Adrenal gland (tissue), 12 donors: ENCODE measurements around the gene TAOK2. TPM values are rescaled to one million over a fixed set of nuclear protein-coding genes. Genes with fewer than 3 reads are reported as not detected.
"Not testable (repeated sequence)": the region's sequence is repeated elsewhere in the genome, so short reads cannot be mapped to it uniquely, and the experiment has no call there.

Experiments
- DNase-seq, 7 donors: peaks; one replicate each; pipeline ENCODE4 v3.0.0-alpha.2; 2019 to 2020
- H3K27ac ChIP-seq, 5 donors: fragments of 200-600 bp; sonication (generic) in 4 of 5; 1 replicate in 3 of 5; 2 replicates in 2 of 5; pipeline versions ENCODE4 v1.5.1 to v1.8.0; 2016 to 2020; ENCODE audit warnings: mild to moderate bottlenecking in 1 of 5
- H3K27me3 ChIP-seq: fragments of 200-600 bp; 2 replicates; pipeline ENCODE4 v1.8.0; 2021
- H3K36me3 ChIP-seq, 2 donors: fragments of 200-600 bp; replicated peaks in 1 of 2; 1 replicate in 1 of 2; 2 replicates in 1 of 2; pipeline versions ENCODE4 v1.5.1 to v1.8.0; 2018 to 2022
- H3K4me1 ChIP-seq, 2 donors: fragments of 200-600 bp; replicated peaks in 1 of 2; 1 replicate in 1 of 2; 2 replicates in 1 of 2; pipeline versions ENCODE4 v1.5.1 to v1.8.0; 2018 to 2021
- H3K4me3 ChIP-seq, 4 donors: fragments of 200-600 bp; sonication (generic) in 3 of 4; one replicate each; pipeline ENCODE4 v1.5.1; 2016 to 2018
- H3K9me3 ChIP-seq, 3 donors: fragments of 200-600 bp; sonication (generic) in 1 of 3; replicated peaks in 1 of 3; 1 replicate in 2 of 3; 2 replicates in 1 of 3; pipeline versions ENCODE4 v1.5.1 to v1.8.0; 2016 to 2021
- POLR2A ChIP-seq, 2 donors: fragments of 450-650 bp; IDR thresholded peaks; one replicate each; pipeline ENCODE4 v1.6.1; 2017; ENCODE audit warnings: antibody characterized with exemption in 2 of 2, mild to moderate bottlenecking in 2 of 2, moderate library complexity in 1 of 2
- WGBS, 4 donors: extraction: QIAGEN DNeasy Blood & Tissue Kit in 2 of 4; methylation state at CpG; one replicate each; pipeline versions ENCODE4 v1.1.5 to v1.1.7; 2013 to 2017; 5-methylcytosine and 5-hydroxymethylcytosine counted together
- intact Hi-C, 2 donors: fragments of 100-400 bp; cut with DNase I; formaldehyde crosslinking; loops; one replicate each; pipeline versions ENCODE4 v1.14.1 to v1.15.0; 2022 to 2023
- polyA plus RNA-seq, 3 donors: library from polyadenylated mRNA; stranded (reverse); fragments of 200-250 nt in 2 of 3; fragments of 350-450 nt in 1 of 3; fragmentation: Illumina TruSeq in 1 of 3; extraction: RNeasy Lipid Tissue Mini Kit (QIAGEN cat#74804) in 1 of 3; gene quantifications; one replicate each; pipeline ENCODE4 v1.2.3, GENCODE V29; 2013 to 2014
- total RNA-seq, 9 donors: library from RNA; depleted of rRNA in 4 of 9; stranded (reverse); fragments of >200 nt in 4 of 9; fragments of 120-200 nt in 1 of 9; fragmentation: NEBNext Ultra II Directional in 1 of 9; extraction: Animal tissue kit (Norgen Biotek cat#: 25700) in 1 of 9; gene quantifications; one replicate each; pipeline versions ENCODE4 v1.1.0 to v1.2.4, GENCODE V29; 2013 to 2023
- TF ChIP-seq, protein P1 (sequence below), 6 experiments: fragments of 450-650 bp in 4 of 6; fragments of 200-600 bp in 2 of 6; sonication (generic) in 1 of 6; IDR thresholded peaks; 1 replicate in 5 of 6; 2 replicates in 1 of 6; pipeline versions ENCODE4 v1.5.1 to v1.8.0; 2016 to 2021; ENCODE audit warnings: antibody characterized with exemption in 6 of 6, mild to moderate bottlenecking in 2 of 6, moderate library complexity in 1 of 6
- donor health status: healthy with polysubstance abuse.
- donor health status: Bipolar disorder and iron deficiency.
- donor health status: DM: yes; HTN: yes; CAD: no.
- donor health status: DM: no; HTN: no; CAD: no.
- donor health status: DM: no; HTN: no; CAD: no.
- donor health status: DM: yes; HTN: yes; CAD: no.

The TAOK2 gene
- total and polyA plus RNA-seq, 12 donors: 36.6 to 135 (median 72.3) TPM

DNA sequence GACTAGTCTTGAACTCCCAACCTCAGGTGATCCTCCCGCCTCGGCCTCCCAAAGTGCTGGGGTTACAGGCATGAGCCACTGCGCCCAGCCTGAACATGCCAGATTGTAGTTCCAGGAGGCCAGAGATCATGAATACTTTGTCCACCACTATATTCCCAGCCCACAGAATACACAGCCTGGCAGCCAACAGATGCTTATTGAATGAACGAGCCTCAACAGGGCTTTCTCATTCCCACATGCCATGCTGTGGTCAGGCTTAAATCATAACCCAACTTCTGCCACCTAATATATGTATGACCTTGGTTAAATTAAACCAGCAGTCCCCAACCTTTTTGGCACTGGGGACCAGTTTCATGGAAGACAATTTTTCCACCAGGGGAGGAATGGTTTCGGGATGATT, 14.9 kb upstream of the TAOK2 start:
- Histone ChIP-seq H3K27me3 (no peaks in the 10 kb centered on the region), H3K36me3 (no peaks in the 10 kb centered on the region), H3K4me3 (no peak overlapping the region), H3K9me3 (no peaks in the 10 kb centered on the region), H3K27ac (no peak overlapping the region), H3K4me1 (peaks cover 10 to 17% of the 10 kb centered on the region in 2 donors)
- 89 to 94% (median 92%) methylated on average over 5 of the region's 5 CpGs for WGBS, 4 donors
- TF ChIP-seq POLR2A (IDR thresholded peaks at IDR 0.05): no peak
- TF ChIP-seq, protein P1, sequence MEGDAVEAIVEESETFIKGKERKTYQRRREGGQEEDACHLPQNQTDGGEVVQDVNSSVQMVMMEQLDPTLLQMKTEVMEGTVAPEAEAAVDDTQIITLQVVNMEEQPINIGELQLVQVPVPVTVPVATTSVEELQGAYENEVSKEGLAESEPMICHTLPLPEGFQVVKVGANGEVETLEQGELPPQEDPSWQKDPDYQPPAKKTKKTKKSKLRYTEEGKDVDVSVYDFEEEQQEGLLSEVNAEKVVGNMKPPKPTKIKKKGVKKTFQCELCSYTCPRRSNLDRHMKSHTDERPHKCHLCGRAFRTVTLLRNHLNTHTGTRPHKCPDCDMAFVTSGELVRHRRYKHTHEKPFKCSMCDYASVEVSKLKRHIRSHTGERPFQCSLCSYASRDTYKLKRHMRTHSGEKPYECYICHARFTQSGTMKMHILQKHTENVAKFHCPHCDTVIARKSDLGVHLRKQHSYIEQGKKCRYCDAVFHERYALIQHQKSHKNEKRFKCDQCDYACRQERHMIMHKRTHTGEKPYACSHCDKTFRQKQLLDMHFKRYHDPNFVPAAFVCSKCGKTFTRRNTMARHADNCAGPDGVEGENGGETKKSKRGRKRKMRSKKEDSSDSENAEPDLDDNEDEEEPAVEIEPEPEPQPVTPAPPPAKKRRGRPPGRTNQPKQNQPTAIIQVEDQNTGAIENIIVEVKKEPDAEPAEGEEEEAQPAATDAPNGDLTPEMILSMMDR (IDR thresholded peaks at IDR 0.05): no peak
- no peak for DNase-seq
- intact Hi-C loops: no loop called here

DNA sequence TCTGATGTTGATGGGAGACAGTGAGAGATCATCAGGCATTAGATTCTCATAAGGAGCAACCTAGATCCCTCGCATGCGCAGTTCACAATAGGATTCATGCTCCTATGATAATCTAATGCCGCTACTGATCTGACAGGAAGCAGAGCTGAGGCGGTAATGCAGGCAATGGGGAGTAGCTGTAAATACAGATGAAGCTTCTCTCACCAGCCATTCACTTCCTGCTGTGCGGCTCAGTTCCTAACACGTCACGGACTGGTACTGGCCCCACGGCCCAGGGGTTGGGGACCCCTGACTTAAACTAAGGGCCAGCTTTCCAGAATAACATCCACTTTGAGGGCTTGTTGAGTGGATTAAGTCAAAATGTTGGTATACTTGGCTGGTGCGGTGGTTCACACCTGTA, 14.4 kb upstream of the TAOK2 start:
- TF ChIP-seq, protein P1 (IDR thresholded peaks at IDR 0.05): no peak
- no peak for TF ChIP-seq POLR2A (IDR thresholded peaks at IDR 0.05)

DNA sequence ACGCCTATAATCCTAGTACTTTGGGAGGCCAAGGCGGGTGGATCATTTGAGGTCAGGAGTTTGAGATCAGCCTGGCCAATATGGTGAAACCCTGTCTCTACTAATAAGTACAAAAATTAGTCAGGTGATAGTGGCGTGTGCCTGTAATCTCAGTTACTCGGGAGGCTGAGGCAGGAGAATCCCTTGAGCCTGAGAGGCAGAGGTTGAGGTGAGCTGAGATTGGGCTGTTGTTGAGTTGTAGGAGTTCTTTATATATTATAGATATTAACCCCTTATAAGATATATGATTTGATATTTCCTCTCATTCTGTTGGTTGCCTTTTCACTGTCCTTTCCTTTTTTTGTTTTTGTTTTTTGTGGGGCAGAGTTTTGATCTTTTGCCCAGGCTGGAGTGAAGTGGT, 13.8 kb upstream of the TAOK2 start:
- H3K4me3 ChIP-seq, H3K27ac ChIP-seq, H3K9me3 ChIP-seq, H3K27me3 ChIP-seq, H3K36me3 ChIP-seq, DNase-seq, intact Hi-C loops: not testable (repeated sequence)
- WGBS, 4 donors: 77 to 88% (median 85%) methylated on average over 4 of the region's 4 CpGs
- peaks cover 10 to 27% of the 10 kb centered on the region in 2 donors for H3K4me1 ChIP-seq

More for the DNA sequence above, 14.4 kb upstream of the TAOK2 start:
- Histone ChIP-seq H3K27ac (no peak overlapping the region), H3K27me3 (no peaks in the 10 kb centered on the region), H3K4me3 (no peak overlapping the region), H3K36me3 (no peaks in the 10 kb centered on the region), H3K9me3 (no peaks in the 10 kb centered on the region), H3K4me1 (peaks cover 10 to 21% of the 10 kb centered on the region in 2 donors)
- DNase-seq: no peak
- WGBS, 4 donors: 85 to 94% (median 91%) methylated on average over 7 to 9 of the region's 9 CpGs
- intact Hi-C loops: no loop called here

DNA sequence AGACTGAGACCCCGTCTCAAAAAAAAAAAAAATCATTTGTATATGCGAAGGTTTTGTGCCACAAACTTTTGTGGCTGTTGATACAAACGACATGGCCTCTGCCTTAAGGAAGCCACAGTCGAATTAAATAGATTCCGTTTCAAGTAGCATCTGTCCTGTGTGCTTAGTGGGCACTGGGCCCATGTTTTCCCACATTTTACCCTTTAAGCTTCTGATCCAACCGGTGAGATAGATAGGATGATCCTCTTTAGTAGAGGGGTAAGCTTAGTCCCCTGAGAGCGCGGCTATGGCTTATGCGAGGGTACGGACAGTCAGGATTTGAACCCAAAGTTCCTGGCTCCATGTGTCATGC, 12.6 kb upstream of the TAOK2 start:
- 56 to 81% (median 66%) methylated on average over 7 to 10 of the region's 10 CpGs for WGBS, 4 donors
- peak overlapping the region in 3 of 5 donors; percentile 92 to 99 (median 97) for H3K27ac ChIP-seq
- H3K4me1 ChIP-seq: peaks cover 10 to 38% of the 10 kb centered on the region in 2 donors
- no peaks in the 10 kb centered on the region for H3K27me3 ChIP-seq
- H3K4me3 ChIP-seq: peak overlapping the region in 1 of 4 donors; percentile 93
- intact Hi-C loops: no loop called here
- no peaks in the 10 kb centered on the region for H3K9me3 ChIP-seq
- H3K36me3 ChIP-seq: no peaks in the 10 kb centered on the region
- TF ChIP-seq POLR2A (IDR thresholded peaks at IDR 0.05): no peak
- TF ChIP-seq, protein P1 (IDR thresholded peaks at IDR 0.05): no peak
- no peak for DNase-seq
